Activated CD8-positive, alpha-beta T cell treated with anti-CD3 and anti-CD28 coated beads for 36 hours (primary cell): Measurements from ENCODE around the gene SLC17A8. TPM values are rescaled to one million over a fixed set of nuclear protein-coding genes. Genes with fewer than 3 reads are reported as not detected.
"Not testable (repeated sequence)": the region's sequence is repeated elsewhere in the genome, so short reads cannot be mapped to it uniquely, and the experiment has no call there.

Experiments used
- ATAC-seq: fragments of 200-7000 bp; cut with Tn5 transposase; one replicate; pipeline ENCODE4 v1.10.0; 2021; ENCODE audit warnings: mild to moderate bottlenecking, moderate library complexity
- CTCF ChIA-PET: fragments of 350-600 bp; sonication (Branson Sonifier 250); formaldehyde crosslinking; loops from one replicate; lab custom pipeline; 2021; ENCODE audit warnings: antibody characterized with exemption; lab: Charles Lee
- POLR2A ChIA-PET: fragments of 350-600 bp; sonication (Branson Sonifier 250); formaldehyde crosslinking; loops from one replicate; lab custom pipeline; 2021; ENCODE audit warnings: antibody characterized with exemption; lab: Charles Lee
- DNase-seq: peaks from one replicate; pipeline ENCODE4 v3.0.0-alpha.2; 2020
- H3K27ac Mint-ChIP-seq: one replicate; pipeline ENCODE4 v1.8.0; 2021; ENCODE audit warnings: mild to moderate bottlenecking, mixed read lengths
- H3K27me3 Mint-ChIP-seq: one replicate; pipeline ENCODE4 v1.8.0; 2021; ENCODE audit warnings: mixed read lengths
- H3K36me3 Mint-ChIP-seq: one replicate; pipeline ENCODE4 v1.8.0; 2021; ENCODE audit warnings: low read depth, mixed read lengths
- H3K4me1 Mint-ChIP-seq: one replicate; pipeline ENCODE4 v1.8.0; 2021; ENCODE audit warnings: low read depth, mixed read lengths
- H3K4me3 Mint-ChIP-seq: one replicate; pipeline ENCODE4 v1.8.0; 2021; ENCODE audit warnings: mild to moderate bottlenecking, moderate library complexity, mixed read lengths
- H3K9me3 Mint-ChIP-seq: one replicate; pipeline ENCODE4 v1.8.0; 2021; ENCODE audit warnings: mixed read lengths
- CTCF ChIP-seq: fragments of 200-600 bp; IDR thresholded peaks from one replicate; pipeline ENCODE4 v1.8.0; 2022; ENCODE audit warnings: antibody characterized with exemption, mild to moderate bottlenecking
- intact Hi-C: fragments of 100-400 bp; cut with micrococcal nuclease; formaldehyde crosslinking; loops from one replicate; pipeline ENCODE4 v1.10.0; 2022
- total RNA-seq, 2 experiments: library from RNA; stranded (reverse); gene quantifications; one replicate each; pipeline ENCODE4 v1.2.3, GENCODE V29; 2021

Gene SLC17A8
- total RNA-seq, 2 experiments from 2014 or later = not detected

DNA sequence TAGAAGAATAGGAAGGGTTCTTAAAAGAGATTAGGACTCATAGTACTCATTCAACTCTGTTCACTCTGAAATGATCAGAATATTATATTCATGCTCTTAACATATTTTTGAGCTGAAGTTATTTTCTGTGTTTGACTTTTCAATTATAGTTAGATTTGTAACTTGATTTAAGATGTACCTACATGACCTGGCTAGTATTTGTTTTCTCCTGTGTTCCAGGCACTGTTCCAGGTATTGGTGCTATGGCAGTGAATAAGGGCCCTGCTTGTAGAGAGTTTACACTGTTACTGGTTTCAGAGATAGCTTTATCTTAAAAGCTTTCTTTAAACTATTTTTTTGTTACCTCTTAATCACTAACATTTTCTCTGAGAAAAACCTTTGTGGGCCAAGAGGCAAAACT lies 19.1 kb upstream of the SLC17A8 start:
- ChIA-PET POLR2A (no interaction called here), CTCF (interaction anchor here (0.9 to 1.0 kb wide), 2 partner anchors 11 to 14 kb away, joined by 3 to 4 read pairs; no protein-coding TSS in a partner anchor)
- no peaks in the 10 kb centered on the region for H3K27me3 Mint-ChIP-seq
- DNase-seq = no peak
- no peaks in the 10 kb centered on the region for H3K4me1 Mint-ChIP-seq
- peaks cover 2% of the 10 kb centered on the region for H3K9me3 Mint-ChIP-seq
- no peak for TF ChIP-seq CTCF
- no peak overlapping the region for H3K27ac Mint-ChIP-seq
- no peak for ATAC-seq
- peaks cover 36% of the 10 kb centered on the region for H3K36me3 Mint-ChIP-seq
- intact Hi-C loops = no loop called here
- H3K4me3 Mint-ChIP-seq = no peak overlapping the region

DNA sequence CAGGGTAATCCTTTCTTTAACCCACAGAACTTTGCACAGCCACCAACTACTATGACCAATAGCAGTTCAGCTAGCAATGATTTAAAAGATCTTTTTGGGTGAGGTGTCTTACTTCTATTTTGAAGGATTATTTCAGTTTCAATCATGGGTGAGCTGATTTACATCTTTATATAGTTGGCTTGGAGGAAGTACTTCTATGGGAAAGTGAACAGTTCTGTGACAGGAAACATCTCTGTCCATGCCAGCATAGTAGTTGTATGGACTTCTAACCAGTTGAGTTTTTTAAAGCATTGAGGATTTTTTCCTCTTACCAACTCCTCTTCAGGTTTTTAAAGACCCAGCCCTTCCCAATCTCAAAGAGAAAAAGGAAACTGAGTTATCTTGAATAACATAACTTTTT lies 17.8 kb upstream of the SLC17A8 start:
- no peak overlapping the region for H3K27ac Mint-ChIP-seq
- DNase-seq = no peak
- intact Hi-C loops = no loop called here
- H3K36me3 Mint-ChIP-seq = peaks cover 33% of the 10 kb centered on the region
- peaks cover 2% of the 10 kb centered on the region for H3K9me3 Mint-ChIP-seq
- POLR2A ChIA-PET = no interaction called here
- no peaks in the 10 kb centered on the region for H3K4me1 Mint-ChIP-seq
- TF ChIP-seq CTCF = no peak
- no peaks in the 10 kb centered on the region for H3K27me3 Mint-ChIP-seq
- CTCF ChIA-PET = no interaction called here
- H3K4me3 Mint-ChIP-seq = no peak overlapping the region
- ATAC-seq = no peak

DNA sequence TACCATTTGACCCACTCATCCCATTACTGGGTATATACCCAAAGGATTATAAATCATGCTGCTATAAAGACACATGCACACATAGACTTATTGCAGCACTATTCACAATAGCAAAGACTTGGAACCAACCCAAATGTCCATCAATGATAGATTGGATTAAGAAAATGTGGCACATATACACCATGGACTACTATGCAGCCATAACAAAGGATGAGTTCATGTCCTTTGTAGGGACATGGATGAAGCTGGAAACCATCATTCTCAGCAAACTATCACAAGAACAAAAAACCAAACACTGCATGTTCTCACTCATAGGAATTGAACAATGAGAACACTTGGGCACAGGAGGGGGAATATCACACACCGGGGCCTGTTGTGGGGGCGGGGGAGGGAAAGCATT lies 14.0 kb upstream of the SLC17A8 start:
- H3K27ac Mint-ChIP-seq, POLR2A ChIA-PET, DNase-seq, CTCF ChIA-PET, H3K9me3 Mint-ChIP-seq, H3K4me3 Mint-ChIP-seq, H3K27me3 Mint-ChIP-seq, H3K4me1 Mint-ChIP-seq, ATAC-seq: not testable (repeated sequence)
- intact Hi-C loops = loop anchor here (10.0 kb wide), 1 partner anchor 332 kb away; no protein-coding TSS in a partner anchor
- peaks cover 16% of the 10 kb centered on the region for H3K36me3 Mint-ChIP-seq

GRCh38 chr12:100344351-100344750 lies 12.5 kb upstream of the SLC17A8 start:
- H3K36me3 Mint-ChIP-seq, H3K27ac Mint-ChIP-seq, H3K4me1 Mint-ChIP-seq, H3K9me3 Mint-ChIP-seq, DNase-seq, H3K4me3 Mint-ChIP-seq, ATAC-seq, POLR2A ChIA-PET, H3K27me3 Mint-ChIP-seq: not testable (repeated sequence)
- intact Hi-C loops = loop anchor here (10.0 kb wide), 1 partner anchor 330 kb away; no protein-coding TSS in a partner anchor
- CTCF ChIA-PET = interaction anchor here (0.6 kb wide), 1 partner anchor 60 kb away, joined by 3 read pairs; no protein-coding TSS in a partner anchor

GRCh38 chr12:100345020-100345767 lies 11.7 kb upstream of the SLC17A8 start:
- Mint-ChIP-seq H3K4me3 (no peak overlapping the region), H3K27ac (no peak overlapping the region), H3K36me3 (peaks cover 7% of the 10 kb centered on the region), H3K9me3 (peaks cover 2% of the 10 kb centered on the region), H3K4me1 (no peaks in the 10 kb centered on the region), H3K27me3 (no peaks in the 10 kb centered on the region)
- POLR2A ChIA-PET = no interaction called here
- intact Hi-C loops = loop anchor here (10.0 kb wide), 1 partner anchor 330 kb away; no protein-coding TSS in a partner anchor
- ATAC-seq (no peak), DNase-seq (no peak)
- no peak for TF ChIP-seq CTCF
- CTCF ChIA-PET = no interaction called here

DNA sequence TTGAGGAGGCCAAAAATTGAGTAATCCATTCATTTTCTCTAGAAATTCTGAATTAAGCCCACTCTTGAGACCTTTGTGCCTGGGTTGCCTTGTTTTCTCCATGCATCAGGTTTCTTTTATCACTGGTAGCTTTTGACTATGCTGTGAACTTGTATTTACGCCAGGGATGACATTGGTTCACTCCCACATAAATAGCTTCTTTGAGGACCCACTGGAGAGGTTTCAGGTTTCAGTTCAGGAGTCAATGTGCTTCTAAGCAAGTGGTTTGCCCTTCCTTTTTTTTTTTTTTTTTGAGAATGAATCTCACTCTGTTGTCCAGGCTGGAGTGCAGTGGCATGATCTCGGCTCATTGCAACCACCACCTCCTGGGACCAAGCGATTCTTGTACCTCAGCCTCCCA lies 10.2 kb upstream of the SLC17A8 start:
- TF ChIP-seq CTCF = no peak
- Mint-ChIP-seq H3K27me3 (peaks cover 1% of the 10 kb centered on the region), H3K9me3 (peaks cover 2% of the 10 kb centered on the region), H3K4me3 (no peak overlapping the region), H3K27ac (no peak overlapping the region), H3K4me1 (no peaks in the 10 kb centered on the region), H3K36me3 (peaks cover 5% of the 10 kb centered on the region)
- ATAC-seq = no peak
- ChIA-PET POLR2A (no interaction called here), CTCF (no interaction called here)
- no peak for DNase-seq
- intact Hi-C loops = loop anchor here (10.0 kb wide), 1 partner anchor 328 kb away; no protein-coding TSS in a partner anchor
